Upper lobe of right lung (tissue), 1 donor: Measurements from ENCODE around the gene CHCHD3. TPM values are rescaled to one million over a fixed set of nuclear protein-coding genes. Genes with fewer than 3 reads are reported as not detected.

ENCODE experiments used
- ATAC-seq: fragments of 200-7000 bp; cut with Tn5 transposase; one replicate; pipeline ENCODE4 v1.9.1; 2020; ENCODE audit warnings: mild to moderate bottlenecking, moderate library complexity
- DNase-seq: peaks from one replicate; pipeline ENCODE4 v3.0.0-alpha.2; 2020
- H3K27ac ChIP-seq: fragments of 200-600 bp; one replicate; pipeline ENCODE4 v1.8.0; 2022
- H3K27me3 ChIP-seq: fragments of 200-600 bp; one replicate; pipeline ENCODE4 v1.8.0; 2022; ENCODE audit warnings: mild to moderate bottlenecking
- H3K36me3 ChIP-seq: fragments of 200-600 bp; one replicate; pipeline ENCODE4 v1.8.0; 2022
- H3K4me1 ChIP-seq: fragments of 200-600 bp; one replicate; pipeline ENCODE4 v1.8.0; 2022
- H3K4me3 ChIP-seq: fragments of 200-600 bp; one replicate; pipeline ENCODE4 v1.8.0; 2022; ENCODE audit warnings: mild to moderate bottlenecking
- H3K9me3 ChIP-seq: fragments of 200-600 bp; one replicate; pipeline ENCODE4 v1.8.0; 2022
- intact Hi-C: fragments of 100-400 bp; cut with DNase I; formaldehyde crosslinking; loops from one replicate; pipeline ENCODE4 v1.11.0; 2022
- total RNA-seq: library from RNA; stranded (reverse); fragmentation: NEBNext Ultra II Directional; extraction: Animal tissue kit (Norgen Biotek cat#: 25700); gene quantifications from one replicate; pipeline ENCODE4 v1.2.1, GENCODE V29; 2021
- TF ChIP-seq, protein P1 (sequence below): fragments of 200-600 bp; IDR thresholded peaks from one replicate; pipeline ENCODE4 v1.8.0; 2022; ENCODE audit warnings: antibody characterized with exemption
- donor health status: DM: no; HTN: yes; CAD: no; lungs with severe emphysema.

The CHCHD3 gene
- total RNA-seq, 1 donor from 2014 or later, result 43.0 TPM

GRCh38 chr7:132745510-132745909 is 336.4 kb downstream of the CHCHD3 start:
- no peaks in the 10 kb centered on the region for H3K27me3 ChIP-seq
- no peak for DNase-seq
- intact Hi-C loops, result no loop called here
- H3K4me3 ChIP-seq, result no peak overlapping the region
- H3K27ac ChIP-seq, result no peak overlapping the region
- no peak for ATAC-seq
- H3K9me3 ChIP-seq, result peaks cover 3% of the 10 kb centered on the region
- no peaks in the 10 kb centered on the region for H3K36me3 ChIP-seq
- peaks cover 11% of the 10 kb centered on the region for H3K4me1 ChIP-seq
- TF ChIP-seq, protein P1, sequence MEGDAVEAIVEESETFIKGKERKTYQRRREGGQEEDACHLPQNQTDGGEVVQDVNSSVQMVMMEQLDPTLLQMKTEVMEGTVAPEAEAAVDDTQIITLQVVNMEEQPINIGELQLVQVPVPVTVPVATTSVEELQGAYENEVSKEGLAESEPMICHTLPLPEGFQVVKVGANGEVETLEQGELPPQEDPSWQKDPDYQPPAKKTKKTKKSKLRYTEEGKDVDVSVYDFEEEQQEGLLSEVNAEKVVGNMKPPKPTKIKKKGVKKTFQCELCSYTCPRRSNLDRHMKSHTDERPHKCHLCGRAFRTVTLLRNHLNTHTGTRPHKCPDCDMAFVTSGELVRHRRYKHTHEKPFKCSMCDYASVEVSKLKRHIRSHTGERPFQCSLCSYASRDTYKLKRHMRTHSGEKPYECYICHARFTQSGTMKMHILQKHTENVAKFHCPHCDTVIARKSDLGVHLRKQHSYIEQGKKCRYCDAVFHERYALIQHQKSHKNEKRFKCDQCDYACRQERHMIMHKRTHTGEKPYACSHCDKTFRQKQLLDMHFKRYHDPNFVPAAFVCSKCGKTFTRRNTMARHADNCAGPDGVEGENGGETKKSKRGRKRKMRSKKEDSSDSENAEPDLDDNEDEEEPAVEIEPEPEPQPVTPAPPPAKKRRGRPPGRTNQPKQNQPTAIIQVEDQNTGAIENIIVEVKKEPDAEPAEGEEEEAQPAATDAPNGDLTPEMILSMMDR, result no peak

DNA sequence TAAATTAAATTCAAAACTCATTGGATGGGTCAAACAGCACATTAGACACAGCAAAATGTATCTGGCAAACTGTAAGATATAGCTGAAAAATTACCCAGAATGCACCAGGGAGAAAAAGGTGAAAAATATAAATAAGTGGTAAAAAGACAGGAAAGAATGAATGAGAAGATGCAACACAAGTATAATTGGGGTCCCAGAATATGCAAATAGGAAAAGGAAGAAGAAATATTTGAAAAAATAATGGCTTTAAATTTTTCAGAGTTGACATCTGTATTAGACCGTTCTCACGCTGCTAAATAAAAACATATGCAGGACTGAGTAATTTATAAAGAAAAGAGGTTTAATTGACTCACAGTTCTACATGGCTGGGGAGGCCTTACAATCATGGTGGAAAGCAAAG is 337.9 kb downstream of the CHCHD3 start:
- DNase-seq, result no peak
- Histone ChIP-seq H3K4me3 (no peak overlapping the region), H3K27ac (no peak overlapping the region), H3K36me3 (no peaks in the 10 kb centered on the region), H3K9me3 (peaks cover 3% of the 10 kb centered on the region), H3K4me1 (peaks cover 11% of the 10 kb centered on the region), H3K27me3 (no peaks in the 10 kb centered on the region)
- intact Hi-C loops, result no loop called here
- TF ChIP-seq, protein P1, result no peak
- ATAC-seq, result no peak

GRCh38 chr7:132742189-132742612 is 339.7 kb downstream of the CHCHD3 start:
- H3K4me3 ChIP-seq, result no peak overlapping the region
- peaks cover 11% of the 10 kb centered on the region for H3K4me1 ChIP-seq
- peak; percentile 75 for DNase-seq
- no peaks in the 10 kb centered on the region for H3K27me3 ChIP-seq
- peaks cover 3% of the 10 kb centered on the region for H3K9me3 ChIP-seq
- intact Hi-C loops, result no loop called here
- TF ChIP-seq, protein P1, result no peak
- no peaks in the 10 kb centered on the region for H3K36me3 ChIP-seq
- ATAC-seq, result peak; percentile 89
- no peak overlapping the region for H3K27ac ChIP-seq

GRCh38 chr7:132740176-132740575 is 341.7 kb downstream of the CHCHD3 start:
- TF ChIP-seq, protein P1, result no peak
- Histone ChIP-seq H3K4me1 (peaks cover 11% of the 10 kb centered on the region), H3K36me3 (no peaks in the 10 kb centered on the region), H3K9me3 (peaks cover 3% of the 10 kb centered on the region), H3K27ac (no peak overlapping the region), H3K4me3 (no peak overlapping the region), H3K27me3 (no peaks in the 10 kb centered on the region)
- ATAC-seq (no peak), DNase-seq (no peak)
- intact Hi-C loops, result no loop called here

GRCh38 chr7:132739271-132739955 is 342.5 kb downstream of the CHCHD3 start:
- ATAC-seq (no peak), DNase-seq (no peak)
- Histone ChIP-seq H3K27ac (no peak overlapping the region), H3K27me3 (no peaks in the 10 kb centered on the region), H3K4me1 (peaks cover 11% of the 10 kb centered on the region), H3K9me3 (peaks cover 3% of the 10 kb centered on the region), H3K36me3 (no peaks in the 10 kb centered on the region), H3K4me3 (no peak overlapping the region)
- TF ChIP-seq, protein P1, result no peak
- intact Hi-C loops, result no loop called here
